Measurements from ENCODE around the gene C10orf71.

Gene C10orf71

GRCh38 chr10:49298983-49299815 lies at the start of gene C10orf71:
TSS of gene C10orf71 (plus strand) at chr10:49299170. CDS start at chr10:49322546, 23,376 bp downstream.
- DNase-seq = no peak

- DNase-seq = no peak
Measured at GRCh38 chr10:49252313-49253034, 46.5 kb upstream of the C10orf71 start.

GRCh38 chr10:49253340-49253906 lies 45.5 kb upstream of the C10orf71 start:
- no peak for DNase-seq

DNA sequence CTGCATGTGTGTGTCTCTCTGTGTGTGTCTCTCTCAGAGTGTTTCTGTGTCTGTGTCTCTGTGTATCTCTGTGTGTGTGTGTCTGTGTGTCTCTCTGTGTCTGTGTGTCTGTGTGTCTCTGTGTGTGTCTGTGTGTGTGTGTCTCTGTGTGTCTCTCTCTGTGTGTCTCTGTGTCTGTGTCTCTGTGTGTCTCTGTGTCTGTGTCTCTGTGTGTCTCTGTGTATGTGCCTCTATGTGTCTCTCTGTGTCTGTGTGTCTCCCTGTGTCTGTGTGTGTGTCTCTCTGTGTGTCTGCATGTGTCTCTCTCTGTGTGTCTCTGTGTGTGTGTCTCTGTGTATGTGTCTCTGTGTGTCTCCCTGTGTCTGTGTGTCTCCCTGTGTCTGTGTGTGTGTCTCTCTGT lies 44.8 kb upstream of the C10orf71 start:
- DNase-seq = no peak

DNA sequence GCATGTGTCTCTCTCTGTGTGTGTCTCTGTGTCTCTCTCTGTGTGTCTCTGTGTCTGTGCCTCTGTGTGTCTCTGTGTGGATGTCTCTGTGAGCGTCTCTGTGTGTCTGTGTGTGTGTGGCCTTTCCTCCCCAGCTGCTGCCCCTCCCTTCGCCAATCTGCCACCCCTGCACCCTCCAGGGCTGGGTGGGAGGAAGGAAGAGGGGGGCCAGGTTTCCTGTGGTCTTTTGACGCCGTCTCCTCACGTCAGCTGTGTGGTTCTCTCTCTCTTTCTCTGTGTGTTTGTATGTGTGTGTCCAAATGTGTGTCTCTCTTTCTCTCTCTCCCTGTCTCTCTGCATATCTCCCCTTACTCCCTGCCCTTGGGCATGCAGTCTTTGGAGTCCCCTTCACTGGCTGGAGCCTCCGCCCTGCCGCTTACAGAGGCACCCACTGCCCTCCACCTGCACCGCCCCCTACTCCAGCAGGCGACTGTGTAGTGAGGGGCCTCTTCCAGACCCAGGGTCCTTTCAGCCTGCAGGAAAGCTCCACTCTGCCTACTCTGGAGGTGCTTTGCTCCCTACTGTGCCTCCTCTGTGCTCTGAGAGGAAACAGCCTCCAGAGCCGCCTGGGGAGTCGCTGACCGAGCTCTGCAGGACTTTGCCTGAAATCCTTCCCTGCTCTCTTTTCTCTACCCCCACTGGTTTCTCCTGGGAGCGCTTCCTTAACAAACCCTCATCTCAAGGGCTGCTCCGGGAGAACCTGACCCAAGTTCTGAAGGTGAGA lies 44.2 kb upstream of the C10orf71 start:
- no peak for DNase-seq

GRCh38 chr10:49255883-49256282 lies 43.1 kb upstream of the C10orf71 start:
- no peak for DNase-seq

DNA sequence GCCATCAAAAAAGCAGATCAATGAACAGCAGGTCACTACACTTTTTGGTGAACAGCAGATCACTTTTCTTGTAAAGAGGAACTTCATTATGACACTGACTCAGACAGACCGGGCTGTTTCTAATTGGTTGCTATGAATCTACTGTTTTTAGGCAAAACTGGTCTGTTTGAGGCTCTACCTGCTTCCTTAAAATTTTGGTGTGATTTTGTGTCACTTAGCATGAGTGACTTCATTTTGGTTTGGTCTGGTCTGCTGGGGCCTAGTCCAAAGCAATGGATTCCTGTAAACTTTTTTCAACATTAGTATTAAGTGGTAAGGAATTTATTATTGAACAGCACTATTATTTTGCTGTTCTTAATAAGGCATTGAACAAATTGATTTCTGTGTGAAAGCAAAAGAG lies 41.8 kb upstream of the C10orf71 start:
- DNase-seq = no peak

GRCh38 chr10:49257626-49258349 lies 41.2 kb upstream of the C10orf71 start:
- no peak for DNase-seq

- DNase-seq = no peak
Measured at GRCh38 chr10:49258350-49258683, 40.7 kb upstream of the C10orf71 start.

- DNase-seq = no peak
Measured at GRCh38 chr10:49260644-49261296, 38.2 kb upstream of the C10orf71 start.

DNA sequence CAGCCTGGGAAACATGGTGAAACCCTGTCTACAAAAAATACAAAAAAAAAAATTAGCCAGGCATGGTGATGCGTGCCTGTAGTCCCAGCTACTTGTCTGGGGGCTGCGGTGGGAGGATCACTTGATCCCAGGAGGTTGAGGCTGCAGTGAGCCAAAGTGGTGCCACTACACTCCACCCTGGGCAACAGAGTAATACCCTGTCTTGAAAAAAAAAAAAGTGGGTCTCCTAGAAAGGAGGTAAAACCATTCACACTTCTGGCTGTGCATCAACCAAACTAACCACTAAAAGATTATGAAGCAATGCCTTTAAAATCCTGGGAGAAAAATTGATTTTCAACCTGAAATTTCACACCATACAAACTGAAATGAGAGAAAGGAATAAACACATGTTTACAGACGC lies 35.4 kb upstream of the C10orf71 start:
- no peak for DNase-seq

DNA sequence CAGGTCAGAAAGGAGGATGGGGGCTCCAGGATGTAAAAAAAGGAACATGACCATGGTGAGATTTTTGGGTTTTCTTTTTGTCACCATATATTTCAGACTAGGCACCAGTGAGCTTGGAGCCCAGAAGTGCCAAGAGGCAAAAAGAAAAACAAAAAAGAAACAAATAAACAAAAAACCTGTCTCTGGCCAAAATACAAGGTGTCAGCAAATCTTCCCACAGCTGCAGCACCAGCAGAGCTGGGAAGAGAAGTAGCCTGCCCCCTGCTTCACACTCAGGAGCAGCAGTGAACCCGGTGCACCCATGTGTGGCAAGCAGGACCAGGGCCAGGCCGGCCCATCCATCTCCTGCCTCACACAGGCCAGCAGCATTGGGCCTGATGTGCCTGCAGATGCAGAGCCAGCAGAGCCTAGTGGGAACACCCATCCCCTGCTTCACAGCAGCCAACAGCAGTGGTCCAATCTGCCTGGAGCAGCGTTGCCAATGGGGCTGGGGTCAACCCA lies 34.7 kb upstream of the C10orf71 start:
- no peak for DNase-seq

- no peak for DNase-seq
Measured at GRCh38 chr10:49265885-49266284, 33.1 kb upstream of the C10orf71 start.

DNA sequence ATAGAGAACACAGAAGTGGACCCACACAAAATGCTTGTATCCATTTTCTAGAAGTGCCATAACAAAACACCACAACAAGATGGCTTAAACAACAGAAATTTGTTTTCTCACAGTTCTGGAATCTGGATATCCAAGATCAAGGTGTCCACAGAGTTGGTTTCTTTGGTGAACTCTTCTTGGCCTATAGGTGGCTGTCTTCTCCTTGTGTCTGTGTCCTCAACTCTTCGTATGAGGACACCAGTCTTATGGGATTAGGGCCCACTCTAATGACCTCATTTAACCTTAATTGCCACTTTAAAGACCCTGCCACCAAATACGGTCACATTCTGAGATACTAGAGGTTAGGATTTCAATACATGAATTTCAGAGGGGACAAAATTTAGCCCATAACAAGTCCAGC lies 30.8 kb upstream of the C10orf71 start:
- DNase-seq = no peak

DNA sequence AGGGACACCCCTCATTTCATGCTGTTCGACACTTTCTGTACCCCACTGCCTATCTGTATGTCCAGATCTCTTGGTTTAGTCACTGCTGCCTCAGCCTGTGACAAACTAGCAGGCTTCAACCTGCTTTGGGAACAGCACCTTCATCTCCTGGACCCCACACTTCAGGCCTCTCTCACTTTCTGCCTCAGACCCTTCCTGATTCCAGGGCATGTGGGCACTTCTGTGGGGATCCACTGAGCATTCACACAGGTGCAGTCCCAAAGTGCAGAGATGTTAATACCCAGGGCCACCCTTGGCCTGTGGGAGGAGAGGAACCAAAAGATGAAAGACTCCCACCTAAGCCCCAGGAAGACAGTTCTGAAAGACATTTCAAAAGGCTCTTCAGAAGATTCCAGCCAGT lies 29.4 kb upstream of the C10orf71 start:
- DNase-seq = no peak

DNA sequence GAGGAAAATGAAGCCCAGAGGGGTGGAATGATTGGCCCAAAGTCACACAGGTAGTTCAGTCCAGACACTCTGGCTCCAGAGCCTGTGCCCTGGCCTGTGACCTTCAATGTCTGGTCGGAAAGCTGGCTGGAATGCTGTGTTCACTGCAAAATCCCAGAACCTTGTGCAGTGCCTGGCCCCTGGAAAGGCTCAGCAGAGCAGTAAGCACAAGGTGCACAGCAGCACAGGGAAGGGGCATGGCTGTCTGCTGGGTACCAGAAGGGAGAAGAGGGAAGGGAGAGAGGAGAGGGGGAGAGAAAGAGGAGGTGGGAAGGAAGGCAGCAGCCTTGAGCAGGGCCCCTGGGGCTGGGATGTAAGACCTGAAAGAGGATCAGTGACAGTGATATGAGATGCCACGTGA lies 28.4 kb upstream of the C10orf71 start:
- no peak for DNase-seq

DNA sequence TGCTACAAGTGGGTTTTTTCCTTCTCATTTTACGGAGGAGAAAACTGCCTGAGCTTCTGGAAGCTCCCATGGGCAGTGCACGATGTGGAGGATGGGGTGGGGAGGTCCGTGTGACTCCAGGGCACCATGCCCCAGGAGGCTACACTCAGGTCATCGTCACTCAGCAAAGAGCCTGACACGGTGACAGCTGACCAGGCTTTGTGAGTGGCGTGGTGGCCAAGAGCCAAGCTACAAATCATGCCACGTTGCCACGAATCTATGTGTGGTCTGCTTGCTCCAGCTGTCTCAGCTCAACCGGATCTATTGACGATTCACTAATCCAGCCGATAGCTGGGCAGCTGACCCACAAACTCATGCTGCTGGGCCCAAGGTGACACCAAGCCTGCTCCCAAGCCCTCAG lies 27.6 kb upstream of the C10orf71 start:
- no peak for DNase-seq

DNA sequence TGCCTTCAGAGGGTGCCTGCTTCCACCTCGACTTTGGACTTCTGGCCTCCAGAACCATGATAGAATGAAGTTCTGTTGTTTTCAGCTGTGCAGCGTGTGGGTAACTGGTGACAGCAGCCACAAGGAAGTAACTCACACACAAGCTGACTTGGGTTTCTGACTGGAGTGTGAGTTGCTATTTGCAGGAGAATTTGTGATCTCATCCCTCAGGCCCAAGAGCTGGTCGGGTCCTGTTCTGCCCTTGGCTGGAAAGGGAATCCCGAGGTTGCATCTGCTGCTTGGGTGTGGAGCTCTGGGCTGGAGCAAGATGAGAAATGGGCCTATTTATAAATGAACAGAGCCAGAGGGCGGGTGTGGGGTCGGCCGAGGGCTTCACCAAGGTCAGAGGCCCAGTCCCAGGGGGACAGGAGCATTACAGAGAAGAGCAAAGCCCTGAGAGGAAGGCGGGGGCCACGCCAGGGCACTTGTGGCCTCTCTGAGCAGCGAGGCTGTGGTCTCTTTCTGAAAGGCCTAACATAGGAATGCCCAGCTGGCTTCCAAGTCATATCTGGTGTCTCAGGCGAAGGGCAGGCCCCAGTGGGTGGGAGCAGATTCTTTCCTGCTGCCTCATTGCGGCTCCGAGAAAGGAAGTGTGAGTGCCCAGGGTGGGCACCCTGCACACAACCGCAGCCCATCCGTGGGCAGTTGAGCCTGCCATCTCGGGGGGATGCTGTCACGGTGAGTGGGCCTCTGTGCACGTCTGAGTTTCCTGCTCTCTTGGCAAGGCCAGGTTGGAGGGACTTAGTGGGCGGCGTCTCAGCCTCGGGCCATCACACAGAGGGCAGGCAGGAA lies 26.5 kb upstream of the C10orf71 start:
- no peak for DNase-seq

DNA sequence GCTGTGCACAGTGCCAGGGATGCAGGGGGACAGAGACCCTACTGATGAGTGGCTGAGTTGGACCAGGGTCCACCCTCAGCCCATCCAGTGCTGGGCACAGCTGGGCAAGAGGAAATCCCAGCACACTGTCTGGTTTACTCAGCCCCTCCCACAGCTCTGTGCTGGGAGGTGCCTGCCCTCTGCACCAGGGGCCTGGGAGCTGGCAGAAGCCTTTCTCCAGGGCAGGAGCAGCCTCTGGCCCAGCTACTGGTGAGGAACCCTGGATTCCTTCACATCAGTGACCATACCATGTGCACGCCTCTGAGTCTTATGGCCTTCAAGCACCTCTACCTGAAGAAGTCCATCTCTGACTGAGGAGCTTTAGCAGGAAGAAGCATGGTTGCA lies 25.9 kb upstream of the C10orf71 start:
- no peak for DNase-seq

DNA sequence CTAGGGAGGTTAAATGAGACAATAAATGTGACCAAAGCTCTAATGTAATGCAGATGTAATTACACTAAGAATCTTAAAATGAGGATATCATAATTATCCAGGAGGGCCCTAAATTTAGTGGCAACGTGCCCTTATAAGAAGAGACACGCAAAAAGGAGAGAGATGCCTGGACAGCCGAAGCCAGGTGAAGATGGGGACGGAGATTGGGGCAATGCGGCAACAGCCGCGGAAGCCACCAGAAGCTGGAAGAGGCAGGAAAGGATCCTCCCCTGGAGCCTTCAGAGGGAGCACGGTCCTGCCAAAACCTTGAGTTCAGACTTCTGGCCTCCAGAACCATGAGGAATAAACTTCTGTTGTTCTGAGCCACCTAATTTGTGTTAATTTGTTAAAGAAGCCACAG lies 25.3 kb upstream of the C10orf71 start:
- DNase-seq = no peak

GRCh38 chr10:49274886-49275285 lies 24.1 kb upstream of the C10orf71 start:
- DNase-seq = no peak
